SK-N-SH (cell line): Measurements from ENCODE around the gene C8B. TPM values are rescaled to one million over a fixed set of nuclear protein-coding genes. Genes with fewer than 3 reads are reported as not detected.

Experiments used
- CTCF ChIA-PET: fragments of 300-600, 350-600 bp; formaldehyde crosslinking; extraction: SDS; loops from one replicate; lab custom pipeline; 2021; lab: Yijun Ruan, JAX
- POLR2A ChIA-PET: fragments of 350-600 bp; sonication (Branson Sonifier 250); formaldehyde crosslinking; extraction: SDS; loops from one replicate; lab custom pipeline; 2020; ENCODE audit warnings: antibody characterized with exemption, inconsistent platforms; lab: Yijun Ruan, JAX
- DNase-seq: peaks from one replicate; pipeline ENCODE4 v3.0.0; 2012
- H2AFZ ChIP-seq: fragments of 200-600 bp; sonication (generic); 2 replicates; pipeline ENCODE4 v1.8.1; 2016; ENCODE audit warnings: antibody characterized with exemption, mild to moderate bottlenecking, low read depth
- H3F3A ChIP-seq: fragments of 200-600 bp; sonication (generic); replicated peaks from 2 replicates; pipeline ENCODE3; 2016; ENCODE audit warnings: antibody characterized with exemption, mild to moderate bottlenecking; ENCODE audit not compliant: insufficient read depth
- H3K27ac ChIP-seq, 2 experiments: fragments of 200-500 bp in 1 of 2; fragments of 200-600 bp in 1 of 2; sonication (Bioruptor generic) in 1 of 2; sonication (generic), shearing (Covaris generic) in 1 of 2; 2 replicates each; pipeline versions ENCODE4 v1.5.1 to v1.6.1; 2014 to 2016; ENCODE audit warnings: low read depth in 2 of 2, inconsistent platforms in 1 of 2, low read length in 1 of 2, mild to moderate bottlenecking in 1 of 2, mixed read lengths in 1 of 2
- H3K27me3 ChIP-seq: fragments of 200-600 bp; sonication (generic), shearing (Covaris generic); 2 replicates; pipeline ENCODE4 v1.6.1; 2016; ENCODE audit warnings: mixed run types; ENCODE audit not compliant: insufficient read depth
- H3K36me3 ChIP-seq, 2 experiments: fragments of 200-500 bp in 1 of 2; fragments of 200-600 bp in 1 of 2; sonication (Bioruptor generic) in 1 of 2; sonication (generic) in 1 of 2; replicated peaks in 1 of 2; 2 replicates each; pipeline versions ENCODE3 to v1.5.1; 2014 to 2016; ENCODE audit warnings: low read length in 1 of 2, mild to moderate bottlenecking in 1 of 2; ENCODE audit not compliant: insufficient read depth in 2 of 2, control insufficient read depth in 1 of 2
- H3K4me1 ChIP-seq, 2 experiments: fragments of 200-500 bp in 1 of 2; fragments of 200-600 bp in 1 of 2; sonication (Bioruptor generic) in 1 of 2; sonication (generic), shearing (Covaris generic) in 1 of 2; 2 replicates each; pipeline versions ENCODE4 v1.5.1 to v1.6.1; 2014 to 2016; ENCODE audit warnings: low read depth in 1 of 2, low read length in 1 of 2, mixed run types in 1 of 2; ENCODE audit not compliant: insufficient read depth in 2 of 2, control insufficient read depth in 1 of 2
- H3K4me2 ChIP-seq: fragments of 200-600 bp; sonication (generic), shearing (Covaris generic); 2 replicates; pipeline ENCODE4 v1.6.1; 2017; ENCODE audit warnings: mixed run types
- H3K4me3 ChIP-seq, 2 experiments: fragments of 200-500 bp in 1 of 2; fragments of 200-600 bp in 1 of 2; sonication (Bioruptor generic) in 1 of 2; sonication (generic), shearing (Covaris generic) in 1 of 2; 2 replicates each; pipeline versions ENCODE4 v1.5.1 to v1.8.1; 2014 to 2016; ENCODE audit warnings: low read depth in 2 of 2, inconsistent platforms in 1 of 2, low read length in 1 of 2, mild to moderate bottlenecking in 1 of 2, mixed read lengths in 1 of 2, moderate library complexity in 1 of 2
- H3K79me2 ChIP-seq: fragments of 200-600 bp; sonication (generic); 2 replicates; pipeline ENCODE4 v1.8.1; 2017; ENCODE audit warnings: mild to moderate bottlenecking; ENCODE audit not compliant: insufficient read depth
- H3K9ac ChIP-seq: fragments of 200-600 bp; sonication (generic); 2 replicates; pipeline ENCODE4 v1.6.1; 2017; ENCODE audit warnings: mixed run types
- H3K9me2 ChIP-seq: fragments of 200-600 bp; sonication (generic); 2 replicates; pipeline ENCODE4 v1.6.1; 2017; ENCODE audit warnings: mixed run types
- H3K9me3 ChIP-seq: fragments of 200-600 bp; sonication (generic); 2 replicates; pipeline ENCODE4 v1.6.1; 2017; ENCODE audit warnings: mixed run types, mild to moderate bottlenecking, moderate library complexity
- H4K20me1 ChIP-seq: fragments of 200-600 bp; sonication (generic); 2 replicates; pipeline ENCODE4 v1.6.1; 2017; ENCODE audit warnings: mild to moderate bottlenecking, mixed run types; ENCODE audit not compliant: insufficient read depth
- CHD2 ChIP-seq: fragments of 150-350 bp; IDR thresholded peaks from 2 replicates; pipeline ENCODE4 v1.6.1; 2018; ENCODE audit warnings: low read length; ENCODE audit not compliant: partially characterized antibody
- EZH2phosphoT487 ChIP-seq: fragments of 200-600 bp; sonication (generic); IDR thresholded peaks from 2 replicates; pipeline ENCODE4 v1.6.1; 2017; ENCODE audit warnings: low read depth, mixed run types, mild to moderate bottlenecking, antibody characterized with exemption, moderate library complexity, borderline replicate concordance
- FOXJ3 ChIP-seq: sonication (generic); formaldehyde crosslinking; IDR thresholded peaks from 2 replicates; pipeline ENCODE4 v1.5.1; 2020; ENCODE audit warnings: mild to moderate bottlenecking, missing genetic modification reagents
- JUND ChIP-seq: IDR thresholded peaks from 2 replicates; pipeline ENCODE4 v1.4.0; 2012
- RAD21 ChIP-seq: IDR thresholded peaks from 2 replicates; pipeline ENCODE4 v1.6.1; 2012; ENCODE audit warnings: mild to moderate bottlenecking, low read length
- SIN3A ChIP-seq: IDR thresholded peaks from 2 replicates; pipeline ENCODE4 v1.6.1; 2012; ENCODE audit warnings: low read depth, mild to moderate bottlenecking, low read length, moderate library complexity, borderline replicate concordance
- SMC3 ChIP-seq: IDR thresholded peaks from 2 replicates; pipeline ENCODE4 v1.6.1; 2012; ENCODE audit warnings: low read depth, low read length, improper control_type of control experiment
- TAF1 ChIP-seq: IDR thresholded peaks from 2 replicates; pipeline ENCODE4 v1.6.1; 2012; ENCODE audit warnings: low read depth, mild to moderate bottlenecking, low read length, moderate library complexity, borderline replicate concordance
- TEAD4 ChIP-seq: IDR thresholded peaks from 2 replicates; pipeline ENCODE4 v1.4.0; 2012; ENCODE audit warnings: mild to moderate bottlenecking, borderline replicate concordance; ENCODE audit not compliant: insufficient read depth
- YY1 ChIP-seq: IDR thresholded peaks from 2 replicates; pipeline ENCODE4 v1.4.0; 2012; ENCODE audit warnings: low read depth, mild to moderate bottlenecking
- WGBS: methylation state at CpG from one replicate; pipeline ENCODE4 v1.1.6; 2017; ENCODE audit warnings: low lambda C conversion rate; 5-methylcytosine and 5-hydroxymethylcytosine counted together
- polyA plus RNA-seq, 3 experiments: library from polyadenylated mRNA; depleted of rRNA; stranded (reverse); fragments of >200 nt; gene quantifications; 2 replicates each; pipeline ENCODE4 v1.2.3, GENCODE V29; 2012
- TF ChIP-seq, protein P1 (sequence below): fragments of 150-350 bp; IDR thresholded peaks from 2 replicates; pipeline ENCODE4 v1.6.1; 2016; ENCODE audit warnings: mild to moderate bottlenecking, low read depth, low read length
- TF ChIP-seq, protein P2 (sequence below): IDR thresholded peaks from 2 replicates; pipeline ENCODE4 v1.6.1; 2012; ENCODE audit warnings: mild to moderate bottlenecking, low read depth, low read length, moderate library complexity
- TF ChIP-seq, protein P3 (sequence below): IDR thresholded peaks from 2 replicates; pipeline ENCODE4 v1.4.0; 2012; ENCODE audit warnings: low read depth
- TF ChIP-seq, protein P4 (sequence below): fragments of 200-600 bp; sonication (generic); IDR thresholded peaks from 2 replicates; pipeline ENCODE4 v1.6.1; 2017; ENCODE audit warnings: antibody characterized with exemption, mild to moderate bottlenecking, moderate library complexity
- TF ChIP-seq, protein P5 (sequence below): IDR thresholded peaks from 2 replicates; pipeline ENCODE4 v1.4.0; 2012; ENCODE audit warnings: low read depth, borderline replicate concordance

C8B gene
- polyA plus RNA-seq, 1 of the 3 experiments (the other 2 are of a cell fraction): not detected

DNA sequence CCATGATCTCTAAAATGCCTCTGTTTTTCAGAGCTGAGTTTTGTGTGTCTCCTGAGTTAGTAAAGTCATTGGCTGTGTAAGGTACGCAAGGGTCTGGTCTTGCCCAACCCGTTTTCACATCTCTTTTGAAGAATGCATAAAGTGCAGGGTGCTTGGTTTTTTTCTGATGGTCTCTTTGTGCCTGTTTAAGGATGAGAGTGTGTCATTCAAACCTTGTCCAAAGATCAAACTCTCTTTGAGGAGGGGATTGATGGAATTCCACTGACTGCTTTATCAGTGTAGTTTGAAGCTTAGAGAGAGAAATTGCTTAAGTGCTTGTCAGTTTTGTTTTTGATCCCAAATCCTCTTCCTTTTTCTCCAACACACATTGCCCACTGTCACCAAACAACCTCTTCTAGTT is 20.0 kb upstream of the C8B start:
- CTCF ChIA-PET: no interaction called here
- H3K79me2 ChIP-seq: no peaks in the 10 kb centered on the region
- no peak for DNase-seq
- no peak overlapping the region for H3K9ac ChIP-seq
- H4K20me1 ChIP-seq: no peaks in the 10 kb centered on the region
- TF ChIP-seq FOXJ3 (CRISPR knock-in tag) (no peak), EZH2phosphoT487 (no peak), JUND (no peak), CHD2 (no peak), TAF1 (no peak), SIN3A (no peak), SMC3 (no peak), RAD21 (no peak), YY1 (no peak), TEAD4 (no peak)
- TF ChIP-seq, protein P1, sequence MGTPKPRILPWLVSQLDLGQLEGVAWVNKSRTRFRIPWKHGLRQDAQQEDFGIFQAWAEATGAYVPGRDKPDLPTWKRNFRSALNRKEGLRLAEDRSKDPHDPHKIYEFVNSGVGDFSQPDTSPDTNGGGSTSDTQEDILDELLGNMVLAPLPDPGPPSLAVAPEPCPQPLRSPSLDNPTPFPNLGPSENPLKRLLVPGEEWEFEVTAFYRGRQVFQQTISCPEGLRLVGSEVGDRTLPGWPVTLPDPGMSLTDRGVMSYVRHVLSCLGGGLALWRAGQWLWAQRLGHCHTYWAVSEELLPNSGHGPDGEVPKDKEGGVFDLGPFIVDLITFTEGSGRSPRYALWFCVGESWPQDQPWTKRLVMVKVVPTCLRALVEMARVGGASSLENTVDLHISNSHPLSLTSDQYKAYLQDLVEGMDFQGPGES: no peak
- TF ChIP-seq, protein P2, sequence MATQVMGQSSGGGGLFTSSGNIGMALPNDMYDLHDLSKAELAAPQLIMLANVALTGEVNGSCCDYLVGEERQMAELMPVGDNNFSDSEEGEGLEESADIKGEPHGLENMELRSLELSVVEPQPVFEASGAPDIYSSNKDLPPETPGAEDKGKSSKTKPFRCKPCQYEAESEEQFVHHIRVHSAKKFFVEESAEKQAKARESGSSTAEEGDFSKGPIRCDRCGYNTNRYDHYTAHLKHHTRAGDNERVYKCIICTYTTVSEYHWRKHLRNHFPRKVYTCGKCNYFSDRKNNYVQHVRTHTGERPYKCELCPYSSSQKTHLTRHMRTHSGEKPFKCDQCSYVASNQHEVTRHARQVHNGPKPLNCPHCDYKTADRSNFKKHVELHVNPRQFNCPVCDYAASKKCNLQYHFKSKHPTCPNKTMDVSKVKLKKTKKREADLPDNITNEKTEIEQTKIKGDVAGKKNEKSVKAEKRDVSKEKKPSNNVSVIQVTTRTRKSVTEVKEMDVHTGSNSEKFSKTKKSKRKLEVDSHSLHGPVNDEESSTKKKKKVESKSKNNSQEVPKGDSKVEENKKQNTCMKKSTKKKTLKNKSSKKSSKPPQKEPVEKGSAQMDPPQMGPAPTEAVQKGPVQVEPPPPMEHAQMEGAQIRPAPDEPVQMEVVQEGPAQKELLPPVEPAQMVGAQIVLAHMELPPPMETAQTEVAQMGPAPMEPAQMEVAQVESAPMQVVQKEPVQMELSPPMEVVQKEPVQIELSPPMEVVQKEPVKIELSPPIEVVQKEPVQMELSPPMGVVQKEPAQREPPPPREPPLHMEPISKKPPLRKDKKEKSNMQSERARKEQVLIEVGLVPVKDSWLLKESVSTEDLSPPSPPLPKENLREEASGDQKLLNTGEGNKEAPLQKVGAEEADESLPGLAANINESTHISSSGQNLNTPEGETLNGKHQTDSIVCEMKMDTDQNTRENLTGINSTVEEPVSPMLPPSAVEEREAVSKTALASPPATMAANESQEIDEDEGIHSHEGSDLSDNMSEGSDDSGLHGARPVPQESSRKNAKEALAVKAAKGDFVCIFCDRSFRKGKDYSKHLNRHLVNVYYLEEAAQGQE: no peak
- TF ChIP-seq, protein P3, sequence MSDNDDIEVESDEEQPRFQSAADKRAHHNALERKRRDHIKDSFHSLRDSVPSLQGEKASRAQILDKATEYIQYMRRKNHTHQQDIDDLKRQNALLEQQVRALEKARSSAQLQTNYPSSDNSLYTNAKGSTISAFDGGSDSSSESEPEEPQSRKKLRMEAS: no peak
- TF ChIP-seq, protein P4, sequence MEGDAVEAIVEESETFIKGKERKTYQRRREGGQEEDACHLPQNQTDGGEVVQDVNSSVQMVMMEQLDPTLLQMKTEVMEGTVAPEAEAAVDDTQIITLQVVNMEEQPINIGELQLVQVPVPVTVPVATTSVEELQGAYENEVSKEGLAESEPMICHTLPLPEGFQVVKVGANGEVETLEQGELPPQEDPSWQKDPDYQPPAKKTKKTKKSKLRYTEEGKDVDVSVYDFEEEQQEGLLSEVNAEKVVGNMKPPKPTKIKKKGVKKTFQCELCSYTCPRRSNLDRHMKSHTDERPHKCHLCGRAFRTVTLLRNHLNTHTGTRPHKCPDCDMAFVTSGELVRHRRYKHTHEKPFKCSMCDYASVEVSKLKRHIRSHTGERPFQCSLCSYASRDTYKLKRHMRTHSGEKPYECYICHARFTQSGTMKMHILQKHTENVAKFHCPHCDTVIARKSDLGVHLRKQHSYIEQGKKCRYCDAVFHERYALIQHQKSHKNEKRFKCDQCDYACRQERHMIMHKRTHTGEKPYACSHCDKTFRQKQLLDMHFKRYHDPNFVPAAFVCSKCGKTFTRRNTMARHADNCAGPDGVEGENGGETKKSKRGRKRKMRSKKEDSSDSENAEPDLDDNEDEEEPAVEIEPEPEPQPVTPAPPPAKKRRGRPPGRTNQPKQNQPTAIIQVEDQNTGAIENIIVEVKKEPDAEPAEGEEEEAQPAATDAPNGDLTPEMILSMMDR: no peak
- TF ChIP-seq, protein P5, sequence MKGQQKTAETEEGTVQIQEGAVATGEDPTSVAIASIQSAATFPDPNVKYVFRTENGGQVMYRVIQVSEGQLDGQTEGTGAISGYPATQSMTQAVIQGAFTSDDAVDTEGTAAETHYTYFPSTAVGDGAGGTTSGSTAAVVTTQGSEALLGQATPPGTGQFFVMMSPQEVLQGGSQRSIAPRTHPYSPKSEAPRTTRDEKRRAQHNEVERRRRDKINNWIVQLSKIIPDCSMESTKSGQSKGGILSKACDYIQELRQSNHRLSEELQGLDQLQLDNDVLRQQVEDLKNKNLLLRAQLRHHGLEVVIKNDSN: no peak
- H3K27me3 ChIP-seq: no peaks in the 10 kb centered on the region
- H3F3A ChIP-seq: no peaks in the 10 kb centered on the region
- POLR2A ChIA-PET: no interaction called here
- WGBS: 58% methylated on average over 2 of the region's 2 CpGs
- no peaks in the 10 kb centered on the region for H3K36me3 ChIP-seq
- no peak overlapping the region for H3K4me3 ChIP-seq
- H3K4me1 ChIP-seq: no peaks in the 10 kb centered on the region
- H3K4me2 ChIP-seq: no peak overlapping the region
- no peak overlapping the region for H2AFZ ChIP-seq
- H3K9me3 ChIP-seq: no peaks in the 10 kb centered on the region
- no peaks in the 10 kb centered on the region for H3K9me2 ChIP-seq
- H3K27ac ChIP-seq: no peak overlapping the region
